ENCODE results near the gene ALOXE3.
"Not testable (repeated sequence)": the region's sequence is repeated elsewhere in the genome, so short reads cannot be mapped to it uniquely, and the experiment has no call there.

ALOXE3 gene

DNA sequence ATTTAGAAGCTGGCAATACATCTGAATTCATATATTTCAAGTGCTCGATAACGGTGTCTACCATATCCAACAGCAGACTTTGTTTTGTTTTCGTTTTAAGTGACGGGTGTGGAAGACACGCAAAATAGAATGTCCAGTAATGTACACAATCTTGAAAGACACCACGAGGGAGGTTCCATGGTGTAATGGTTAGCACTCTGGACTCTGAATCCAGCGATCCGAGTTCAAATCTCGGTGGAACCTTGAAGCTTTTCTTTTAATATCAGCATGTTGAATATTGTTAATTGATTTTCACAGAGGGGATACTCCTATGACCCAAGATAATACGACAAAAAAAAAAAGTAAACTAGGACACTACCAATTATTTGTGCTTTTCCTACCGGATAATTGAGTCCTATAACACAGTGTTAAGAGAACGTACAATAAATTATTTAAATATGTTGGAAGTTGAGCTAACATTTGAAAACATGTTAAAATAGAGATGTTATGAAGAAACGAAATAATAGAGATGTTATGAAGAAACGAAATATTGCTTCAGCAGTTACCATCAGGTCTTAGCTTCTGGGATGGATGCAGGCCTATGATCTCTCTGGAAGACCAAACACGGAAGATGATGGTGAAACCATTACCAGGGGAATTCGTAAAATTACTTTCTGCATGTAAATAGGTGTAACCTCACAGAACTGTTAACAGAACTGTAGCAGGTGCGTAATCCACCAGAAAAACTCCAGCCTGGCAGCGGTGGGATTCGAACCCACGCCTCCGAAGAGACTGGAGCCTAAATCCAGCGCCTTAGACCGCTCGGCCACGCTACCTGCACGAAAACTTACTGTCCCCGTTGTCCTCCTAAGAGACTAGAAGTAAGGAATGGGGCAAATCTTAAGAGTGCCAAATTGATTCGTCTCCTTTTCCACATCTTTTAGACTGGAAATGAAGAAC is 1.5 kb upstream of the ALOXE3 start:
- in situ Hi-C loops (cut with MboI; ENCODE audit: low sequenced_read_pairs) = loop anchor here (5.0 kb wide), 3 partner anchors 58 to 102 kb away; no protein-coding TSS in a partner anchor
- DNase-seq (ENCODE audit: low spot score in 2 of 2) = peak; percentile 93 to 94
- no peaks in the 10 kb centered on the region for H3K9me3 ChIP-seq
- peak overlapping the region; percentile 61 for H3K4me3 ChIP-seq
- no peaks in the 10 kb centered on the region for H3K36me3 ChIP-seq (replicated peaks)
- no peaks in the 10 kb centered on the region for H3K27me3 ChIP-seq (ENCODE audit: low read depth)
- peaks cover 18% of the 10 kb centered on the region for H3K4me1 ChIP-seq

DNA sequence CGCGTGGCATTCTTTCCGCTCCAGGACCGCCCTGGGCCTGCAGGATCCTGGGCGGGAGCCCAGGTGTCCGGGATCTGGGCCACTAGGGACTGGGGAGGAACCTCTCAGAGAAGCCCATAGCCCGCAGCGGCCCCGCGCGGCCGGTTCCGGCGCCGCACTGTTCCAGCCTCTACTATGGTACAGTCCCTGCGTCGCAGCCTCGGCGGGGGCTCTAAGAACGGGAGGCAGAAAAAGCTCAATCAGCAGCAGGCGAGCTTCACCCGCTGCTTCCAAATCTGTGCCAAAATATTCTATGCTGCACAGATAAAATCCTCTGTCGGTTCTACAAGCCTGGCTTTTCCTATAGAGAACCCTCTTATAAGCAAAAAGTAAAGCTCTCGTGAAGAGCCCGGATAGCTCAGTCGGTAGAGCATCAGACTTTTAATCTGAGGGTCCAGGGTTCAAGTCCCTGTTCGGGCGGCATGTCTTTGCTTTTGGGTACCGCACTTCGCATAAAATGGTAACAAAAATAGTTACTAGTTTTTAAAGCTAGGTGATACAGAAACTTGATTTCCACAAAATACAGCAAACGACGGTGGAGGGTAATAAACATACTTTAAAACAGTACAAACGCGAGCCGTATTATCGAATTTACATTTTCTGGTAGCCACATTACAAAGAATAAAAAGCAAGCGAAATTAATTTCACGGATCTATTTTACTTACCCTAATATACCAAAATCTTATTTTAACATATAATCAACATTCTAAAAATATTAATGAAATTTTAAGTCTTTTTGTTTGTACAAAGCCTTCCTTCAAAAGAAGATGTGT is 661 bp upstream of the ALOXE3 start:
- Histone ChIP-seq H3K36me3 (replicated peaks) (no peaks in the 10 kb centered on the region), H3K4me1 (peaks cover 11% of the 10 kb centered on the region), H3K9me3 (no peaks in the 10 kb centered on the region), H3K4me3 (peak overlapping the region; percentile 40), H3K27me3 (ENCODE audit: low read depth) (no peaks in the 10 kb centered on the region)
- peak; percentile 85 to 95 for DNase-seq (ENCODE audit: low spot score in 2 of 2)
- in situ Hi-C loops (cut with MboI; ENCODE audit: low sequenced_read_pairs) = loop anchor here (5.0 kb wide), 1 partner anchor 57 kb away; no protein-coding TSS in a partner anchor

DNA sequence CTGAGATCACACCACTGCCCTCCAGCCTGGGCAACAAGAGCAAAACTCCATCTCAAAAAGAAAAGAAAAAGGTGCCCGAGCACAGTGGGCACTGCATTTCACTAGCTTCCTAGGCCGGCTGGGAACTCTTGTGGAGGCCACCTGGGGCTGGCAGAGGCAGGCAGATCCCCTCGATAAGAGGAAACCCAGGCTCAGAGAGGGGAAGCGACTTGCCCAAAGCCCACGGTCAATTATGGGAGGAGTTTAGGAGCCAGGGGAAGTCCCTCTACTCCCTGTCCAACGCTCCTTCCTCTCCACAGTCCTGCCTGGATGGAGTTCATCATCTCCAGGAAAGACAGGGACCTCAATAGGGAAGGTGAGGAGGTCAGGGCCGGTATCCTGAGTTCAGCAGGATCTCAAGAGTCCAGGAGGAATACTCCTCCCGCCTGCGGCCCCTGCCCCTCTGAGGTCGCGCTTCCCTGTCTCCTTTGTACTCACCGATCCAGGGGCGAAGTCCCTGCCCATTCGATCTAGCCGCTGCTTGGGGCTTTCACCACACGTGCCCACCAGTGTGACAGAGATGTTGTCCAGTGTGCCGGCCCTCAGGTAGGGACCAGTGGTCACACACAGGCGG is 841 bp downstream of the ALOXE3 start:
- in situ Hi-C loops (cut with MboI; ENCODE audit: low sequenced_read_pairs) = loop anchor here (5.0 kb wide), 1 partner anchor 55 kb away; no protein-coding TSS in a partner anchor

DNA sequence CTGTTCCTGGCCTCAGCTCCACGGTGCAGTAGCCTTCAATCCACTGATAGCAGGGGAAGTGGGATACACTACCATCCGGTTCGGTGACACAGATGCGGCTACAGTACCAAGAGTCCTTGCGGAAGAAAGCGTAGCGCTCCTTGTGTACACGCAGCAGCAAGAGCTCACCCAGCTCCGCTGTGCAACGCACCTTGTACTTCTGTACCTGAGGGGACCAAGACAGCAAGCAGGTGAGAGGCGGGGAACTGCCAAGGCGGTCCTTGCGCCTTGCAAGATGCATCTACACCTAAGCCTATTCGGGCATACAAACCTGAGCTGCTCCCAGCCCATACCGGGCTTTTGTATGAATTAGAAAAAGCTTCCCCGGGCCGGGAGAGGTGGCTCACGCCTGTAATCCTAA is 1.5 kb downstream of the ALOXE3 start:
- H3K27me3 ChIP-seq (ENCODE audit: low read depth) = no peaks in the 10 kb centered on the region
- H3K36me3 ChIP-seq (replicated peaks) = no peaks in the 10 kb centered on the region
- no peak overlapping the region for H3K4me3 ChIP-seq
- H3K4me1 ChIP-seq = peaks cover 11% of the 10 kb centered on the region
- no peaks in the 10 kb centered on the region for H3K9me3 ChIP-seq
- DNase-seq (ENCODE audit: low spot score in 2 of 2) = no peak
- in situ Hi-C loops (cut with MboI; ENCODE audit: low sequenced_read_pairs) = loop anchor here (5.0 kb wide), 1 partner anchor 54 kb away; no protein-coding TSS in a partner anchor

More for the DNA sequence above, 841 bp downstream of the ALOXE3 start:
- Histone ChIP-seq H3K4me3 (no peak overlapping the region), H3K36me3 (replicated peaks) (no peaks in the 10 kb centered on the region), H3K4me1 (peaks cover 11% of the 10 kb centered on the region), H3K27me3 (ENCODE audit: low read depth) (no peaks in the 10 kb centered on the region), H3K9me3 (no peaks in the 10 kb centered on the region)
- no peak for DNase-seq (ENCODE audit: low spot score in 2 of 2)

DNA sequence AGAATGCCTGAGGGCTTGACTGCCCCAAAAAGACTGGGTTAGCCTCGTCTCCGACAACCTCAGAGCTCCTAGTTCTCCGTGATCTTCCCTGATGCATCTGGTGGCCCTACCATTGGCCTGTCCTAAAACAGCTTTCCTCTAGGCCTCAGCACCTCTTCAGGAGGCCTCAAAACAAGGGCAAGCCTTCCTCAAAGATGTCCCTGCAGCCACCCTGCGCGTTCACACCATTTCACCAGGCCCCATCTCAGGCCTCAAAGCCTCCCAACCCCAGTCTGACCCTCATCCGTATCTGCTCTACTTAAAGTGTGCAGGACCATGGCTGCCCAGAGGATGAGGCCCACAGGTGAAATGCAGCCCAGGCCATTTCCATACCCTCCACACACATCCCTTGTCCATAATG is 7.4 kb downstream of the ALOXE3 start:
- H3K27me3 ChIP-seq (ENCODE audit: low read depth) = no peaks in the 10 kb centered on the region
- H3K4me1 ChIP-seq = no peaks in the 10 kb centered on the region
- no peaks in the 10 kb centered on the region for H3K9me3 ChIP-seq
- in situ Hi-C loops (cut with MboI; ENCODE audit: low sequenced_read_pairs) = no loop called here
- DNase-seq (ENCODE audit: low spot score in 2 of 2) = no peak
- no peak overlapping the region for H3K4me3 ChIP-seq
- H3K36me3 ChIP-seq (replicated peaks) = no peaks in the 10 kb centered on the region

DNA sequence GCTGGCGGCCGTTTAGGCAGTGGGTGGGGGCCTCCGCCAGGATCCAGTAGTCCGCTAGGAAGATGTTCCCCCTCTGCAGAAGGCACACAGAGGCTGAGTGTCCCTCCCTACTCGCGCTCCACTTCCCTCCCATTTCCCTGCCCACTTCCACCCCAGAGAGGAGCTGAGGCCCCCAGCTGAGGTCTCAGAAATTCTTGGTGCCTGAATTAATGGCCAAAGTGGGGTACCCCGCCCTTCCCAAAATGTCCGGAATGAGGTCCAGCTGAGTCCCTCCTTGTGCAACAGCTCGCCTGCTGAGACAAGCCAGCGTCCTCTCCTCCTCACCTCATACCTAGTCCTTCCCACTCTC is 7.9 kb downstream of the ALOXE3 start:
- no peaks in the 10 kb centered on the region for H3K36me3 ChIP-seq (replicated peaks)
- no peaks in the 10 kb centered on the region for H3K9me3 ChIP-seq
- H3K4me1 ChIP-seq = no peaks in the 10 kb centered on the region
- no peak for DNase-seq (ENCODE audit: low spot score in 2 of 2)
- H3K4me3 ChIP-seq = no peak overlapping the region
- in situ Hi-C loops (cut with MboI; ENCODE audit: low sequenced_read_pairs) = no loop called here
- no peaks in the 10 kb centered on the region for H3K27me3 ChIP-seq (ENCODE audit: low read depth)

DNA sequence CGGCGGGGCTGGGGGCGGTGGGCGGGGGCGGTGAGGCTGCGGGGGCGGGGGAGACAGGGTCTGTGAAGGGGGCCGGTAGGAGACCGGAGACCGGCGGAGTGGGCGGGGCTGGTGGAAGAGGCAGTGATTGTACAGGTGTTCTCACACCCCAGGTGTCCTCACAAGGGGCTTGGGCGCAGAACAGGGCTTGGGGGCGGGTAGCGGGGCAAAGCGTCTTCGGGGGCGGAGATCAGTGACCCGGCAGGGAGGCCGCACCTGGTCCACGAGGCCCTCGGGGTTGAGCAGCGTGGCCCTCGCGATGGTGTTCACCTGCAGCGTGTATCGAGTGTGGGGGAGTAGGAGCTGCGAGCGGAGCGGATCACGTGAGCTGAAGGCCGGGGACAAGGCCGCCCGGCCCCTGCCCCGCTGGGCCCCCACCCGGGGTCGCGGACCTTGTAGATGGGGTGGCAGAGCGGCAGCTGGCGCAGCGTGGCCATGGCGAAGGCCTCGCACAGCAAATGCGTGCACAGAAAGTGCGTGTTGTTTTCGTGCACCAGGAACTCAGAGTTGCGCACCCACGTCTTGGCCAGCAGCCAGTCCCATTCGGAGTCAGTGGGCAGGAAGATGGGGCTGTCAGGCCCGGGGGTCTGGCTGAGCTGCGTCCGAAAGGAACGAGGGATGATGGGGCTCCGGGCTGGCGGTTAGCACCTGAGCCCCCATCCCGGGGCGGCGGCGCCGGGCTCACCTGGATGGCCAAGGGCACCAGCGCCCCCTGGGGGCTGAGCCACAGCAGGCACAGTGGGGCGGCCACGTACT is 8.5 kb downstream of the ALOXE3 start:
- DNase-seq (ENCODE audit: low spot score in 2 of 2) = peak; percentile 16 to 80
- Histone ChIP-seq H3K27me3 (ENCODE audit: low read depth) (no peaks in the 10 kb centered on the region), H3K4me3 (no peak overlapping the region), H3K4me1 (no peaks in the 10 kb centered on the region), H3K36me3 (replicated peaks) (no peaks in the 10 kb centered on the region), H3K9me3 (no peaks in the 10 kb centered on the region)
- in situ Hi-C loops (cut with MboI; ENCODE audit: low sequenced_read_pairs) = no loop called here

DNA sequence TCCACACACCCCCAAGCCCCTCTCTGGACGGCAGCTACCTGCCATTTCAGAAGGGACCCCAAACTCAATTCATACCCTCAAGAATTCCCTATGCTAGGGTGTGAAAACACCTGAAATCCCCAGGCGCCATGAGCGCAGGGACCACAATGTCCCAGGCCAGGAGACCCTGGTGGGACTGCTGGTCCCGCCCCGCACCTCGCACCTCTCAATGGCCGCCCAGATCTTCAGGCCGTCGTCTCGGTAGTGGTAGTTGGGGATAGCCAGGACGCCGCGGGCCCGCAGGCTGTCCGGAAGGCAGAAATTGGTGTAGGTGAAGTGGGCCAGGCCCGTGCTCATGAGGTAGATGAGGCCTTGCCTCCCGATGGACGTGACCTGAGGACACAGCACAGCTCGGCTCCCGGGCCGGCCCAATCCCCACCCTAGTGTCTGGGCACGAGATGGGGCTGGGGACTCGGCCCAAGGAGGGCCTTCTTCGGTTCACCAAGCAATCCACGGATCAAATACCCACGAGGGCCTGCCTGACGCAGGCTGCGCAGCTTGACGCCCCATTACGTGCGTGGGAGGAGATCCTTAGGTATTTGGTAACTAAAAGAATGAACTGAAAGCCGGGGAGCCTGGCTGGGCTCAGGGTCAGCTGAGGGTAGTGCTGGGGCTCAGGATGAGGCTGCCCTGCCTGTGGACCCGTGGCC is 9.2 kb downstream of the ALOXE3 start:
- no peaks in the 10 kb centered on the region for H3K4me1 ChIP-seq
- H3K9me3 ChIP-seq = no peaks in the 10 kb centered on the region
- no peak for DNase-seq (ENCODE audit: low spot score in 2 of 2)
- H3K4me3 ChIP-seq = no peak overlapping the region
- in situ Hi-C loops (cut with MboI; ENCODE audit: low sequenced_read_pairs) = no loop called here
- no peaks in the 10 kb centered on the region for H3K27me3 ChIP-seq (ENCODE audit: low read depth)
- no peaks in the 10 kb centered on the region for H3K36me3 ChIP-seq (replicated peaks)

DNA sequence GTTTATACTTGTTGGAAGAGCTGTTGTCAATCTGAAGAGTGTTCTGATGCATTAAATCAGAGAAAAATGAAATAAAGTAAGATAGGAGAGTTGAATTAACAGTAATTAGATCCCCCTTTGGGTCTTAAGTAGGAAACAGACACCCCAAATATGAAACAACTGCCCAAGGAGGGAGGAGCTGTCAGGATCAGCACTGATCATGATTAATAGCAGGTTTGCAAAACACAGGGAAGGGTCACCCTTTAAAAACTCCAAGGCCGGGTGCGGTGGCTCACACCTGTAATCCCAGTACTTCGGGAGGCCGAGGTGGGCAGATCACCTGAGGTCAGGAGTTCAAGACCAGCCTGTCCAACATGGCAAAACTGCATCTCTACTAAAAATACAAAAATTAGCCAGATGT is 11.3 kb downstream of the ALOXE3 start:
- H3K4me3 ChIP-seq; H3K4me1 ChIP-seq; H3K36me3 ChIP-seq (replicated peaks); DNase-seq (ENCODE audit: low spot score in 2 of 2); H3K9me3 ChIP-seq; H3K27me3 ChIP-seq (ENCODE audit: low read depth); in situ Hi-C loops (cut with MboI; ENCODE audit: low sequenced_read_pairs): not testable (repeated sequence)

DNA sequence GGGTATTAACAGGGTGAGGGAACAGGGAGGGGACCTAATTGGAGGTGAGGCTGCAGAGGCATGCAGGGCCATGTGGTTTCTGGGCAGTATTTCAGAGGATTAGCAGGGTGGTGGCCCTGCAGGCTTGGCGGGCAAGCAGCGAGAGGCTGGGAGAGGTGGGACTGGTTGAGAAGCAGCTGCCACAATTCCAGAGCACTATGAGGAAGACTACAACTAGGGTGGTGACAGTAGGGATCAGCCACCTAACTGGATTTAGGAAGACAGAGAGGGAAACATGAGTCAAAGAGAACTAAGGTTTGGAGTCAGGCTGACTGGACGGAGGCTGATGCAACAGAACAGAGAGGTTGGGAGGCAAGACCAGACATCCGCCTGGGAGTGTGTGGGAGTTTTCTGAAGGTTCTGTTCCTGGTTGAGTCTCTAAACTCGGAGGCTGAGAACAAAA is 12.3 kb downstream of the ALOXE3 start:
- in situ Hi-C loops (cut with MboI; ENCODE audit: low sequenced_read_pairs) = no loop called here
- Histone ChIP-seq H3K4me3 (no peak overlapping the region), H3K27me3 (ENCODE audit: low read depth) (no peaks in the 10 kb centered on the region), H3K9me3 (no peaks in the 10 kb centered on the region), H3K36me3 (replicated peaks) (no peaks in the 10 kb centered on the region), H3K4me1 (no peaks in the 10 kb centered on the region)
- DNase-seq (ENCODE audit: low spot score in 2 of 2) = no peak

DNA sequence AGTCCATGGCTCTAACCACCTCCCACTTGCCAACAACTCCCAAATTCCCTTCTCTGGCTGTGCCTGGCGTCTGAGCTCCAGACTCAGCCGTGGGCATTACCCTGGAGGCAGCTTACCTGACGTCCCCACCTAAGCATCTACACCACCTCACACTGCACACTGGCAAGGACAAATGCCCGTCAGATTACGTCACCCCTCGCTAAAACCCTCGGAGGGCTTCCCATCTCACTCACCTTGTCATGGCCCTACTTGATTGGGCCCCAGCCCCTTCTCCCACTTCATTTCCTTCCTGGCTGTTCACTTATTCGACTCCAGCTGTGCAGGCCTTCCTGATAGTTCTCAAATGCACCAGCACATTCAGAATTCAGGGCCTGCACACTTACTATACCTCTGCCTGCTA is 13.4 kb downstream of the ALOXE3 start:
- in situ Hi-C loops (cut with MboI; ENCODE audit: low sequenced_read_pairs) = no loop called here
- H3K27me3 ChIP-seq (ENCODE audit: low read depth) = no peaks in the 10 kb centered on the region
- no peak for DNase-seq (ENCODE audit: low spot score in 2 of 2)

DNA sequence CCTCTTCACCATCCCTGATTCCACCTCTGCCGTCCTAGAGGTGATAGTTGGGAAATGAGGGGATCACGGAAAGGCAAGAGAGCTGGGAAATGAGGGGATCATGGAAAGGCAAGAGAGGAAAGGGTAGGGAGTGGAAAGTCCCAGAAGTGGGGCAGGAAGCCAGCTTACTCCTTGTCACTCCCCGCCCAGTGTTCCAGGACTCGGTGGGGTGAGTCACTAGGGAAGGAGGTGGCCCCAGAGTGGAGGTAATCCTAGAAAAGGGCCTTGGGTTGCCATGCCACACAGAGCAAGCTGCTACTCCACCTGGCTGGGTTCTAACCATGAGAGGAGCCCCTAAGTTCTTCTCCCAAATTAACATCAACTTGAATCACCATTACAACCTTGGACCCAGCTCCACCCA is 14.8 kb downstream of the ALOXE3 start:
- Histone ChIP-seq H3K4me1 (no peaks in the 10 kb centered on the region), H3K4me3 (no peak overlapping the region), H3K36me3 (replicated peaks) (no peaks in the 10 kb centered on the region), H3K9me3 (no peaks in the 10 kb centered on the region), H3K27me3 (ENCODE audit: low read depth) (no peaks in the 10 kb centered on the region)
- in situ Hi-C loops (cut with MboI; ENCODE audit: low sequenced_read_pairs) = no loop called here
- no peak for DNase-seq (ENCODE audit: low spot score in 2 of 2)

More for the DNA sequence above, 13.4 kb downstream of the ALOXE3 start:
- Histone ChIP-seq H3K4me1 (no peaks in the 10 kb centered on the region), H3K9me3 (no peaks in the 10 kb centered on the region), H3K36me3 (replicated peaks) (no peaks in the 10 kb centered on the region), H3K4me3 (no peak overlapping the region)

Data from HAP-1 (cell line).